OCI-LY1 (cell line): ENCODE results near the gene NKX1-1.

Experiments used
- H2AFZ ChIP-seq: fragments of 200-600 bp; sonication (generic), shearing (Covaris generic); 2 replicates; pipeline ENCODE4 v1.6.0; 2014; ENCODE audit warnings: antibody characterized with exemption, mild to moderate bottlenecking, low read length
- H3F3A ChIP-seq: fragments of 200-600 bp; sonication (generic), shearing (Covaris generic); 2 replicates; pipeline ENCODE4 v1.6.0; 2014; ENCODE audit warnings: mild to moderate bottlenecking, antibody characterized with exemption, low read length, moderate library complexity; ENCODE audit not compliant: insufficient read depth
- H3K27ac ChIP-seq: fragments of 200-600 bp; sonication (generic); 2 replicates; pipeline ENCODE4 v1.5.1; 2014; ENCODE audit warnings: low read length, mixed run types, mild to moderate bottlenecking, low read depth; ENCODE audit not compliant: poor library complexity, severe bottlenecking
- H3K27me3 ChIP-seq: fragments of 200-600 bp; sonication (generic); 2 replicates; pipeline ENCODE4 v1.6.0; 2014; ENCODE audit warnings: antibody characterized with exemption, mild to moderate bottlenecking, low read length, moderate library complexity; ENCODE audit not compliant: insufficient read depth
- H3K36me3 ChIP-seq: fragments of 200-600 bp; sonication (generic); 2 replicates; pipeline ENCODE4 v1.6.1; 2014; ENCODE audit warnings: mild to moderate bottlenecking, antibody characterized with exemption, low read length, moderate library complexity, mixed read lengths; ENCODE audit not compliant: insufficient read depth
- H3K4me1 ChIP-seq: fragments of 200-600 bp; sonication (generic); 2 replicates; pipeline ENCODE4 v1.5.1; 2014; ENCODE audit warnings: mild to moderate bottlenecking, low read length, moderate library complexity; ENCODE audit not compliant: insufficient read depth, severe bottlenecking
- H3K4me2 ChIP-seq: fragments of 200-600 bp; sonication (generic), shearing (Covaris generic); 2 replicates; pipeline ENCODE4 v1.6.1; 2014; ENCODE audit warnings: low read length
- H3K4me3 ChIP-seq: fragments of 200-600 bp; sonication (generic); 2 replicates; pipeline ENCODE4 v1.5.1; 2014; ENCODE audit warnings: low read length, low read depth, mild to moderate bottlenecking, mixed read lengths; ENCODE audit not compliant: poor library complexity, severe bottlenecking
- H3K79me2 ChIP-seq: fragments of 200-600 bp; shearing (Covaris generic); 2 replicates; pipeline ENCODE4 v1.6.1; 2016; ENCODE audit warnings: mixed run types, low read length, mixed read lengths; ENCODE audit not compliant: insufficient read depth
- H3K9ac ChIP-seq: fragments of 200-600 bp; sonication (generic), shearing (Covaris generic); 2 replicates; pipeline ENCODE4 v1.6.1; 2014; ENCODE audit warnings: mild to moderate bottlenecking, low read length, mixed read lengths
- H3K9me2 ChIP-seq: fragments of 200-600 bp; sonication (generic), shearing (Covaris generic); 2 replicates; pipeline ENCODE4 v1.6.1; 2014; ENCODE audit warnings: low read depth, mild to moderate bottlenecking, low read length, mixed read lengths
- H3K9me3 ChIP-seq: fragments of 200-600 bp; shearing (Covaris generic); 2 replicates; pipeline ENCODE4 v1.6.1; 2014; ENCODE audit warnings: low read length, mixed read lengths
- H4K20me1 ChIP-seq: fragments of 200-600 bp; sonication (generic), shearing (Covaris generic); 2 replicates; pipeline ENCODE4 v1.6.0; 2016; ENCODE audit warnings: mild to moderate bottlenecking, low read length; ENCODE audit not compliant: insufficient read depth
- EZH2 ChIP-seq: fragments of 200-600 bp; sonication (generic), shearing (Covaris generic); IDR thresholded peaks from 2 replicates; pipeline ENCODE4 v1.8.0; 2017; ENCODE audit warnings: borderline replicate concordance, mixed run types, mild to moderate bottlenecking, antibody characterized with exemption, low read length, moderate library complexity, mixed read lengths
- TF ChIP-seq, protein P1 (sequence below): fragments of 200-600 bp; sonication (generic), shearing (Covaris generic); IDR thresholded peaks from 2 replicates; pipeline ENCODE4 v1.5.1; 2017; ENCODE audit warnings: mild to moderate bottlenecking, antibody characterized with exemption, low read length, moderate library complexity, mixed read lengths

Gene NKX1-1

DNA sequence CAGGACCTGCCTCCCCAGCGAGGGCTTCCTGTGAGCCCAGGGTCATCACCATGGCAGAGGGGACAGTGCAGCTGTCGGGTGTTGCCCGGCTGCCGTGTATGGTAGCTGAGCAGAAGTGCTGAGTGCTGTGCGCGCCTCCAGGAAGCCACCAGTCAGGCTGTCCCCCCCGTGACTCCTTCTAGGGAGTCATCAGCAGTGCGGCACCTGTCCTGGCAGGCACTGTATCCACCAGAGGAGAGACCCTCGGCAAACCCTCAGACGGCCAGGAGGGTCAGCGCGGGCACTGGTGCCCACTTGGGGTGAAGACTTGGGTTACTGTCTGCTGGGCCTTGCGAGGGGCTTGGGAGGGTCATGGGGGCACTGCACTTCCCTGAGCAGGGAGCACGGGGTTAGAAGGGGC, 50.9 kb downstream of the NKX1-1 start:
- 0 out of 2 replicates have a peak, but pooled peaks cover 4% of the 10 kb centered on the region for H3K36me3 ChIP-seq
- H3K9me2 ChIP-seq, result no peaks in the 10 kb centered on the region
- H3K4me3 ChIP-seq, result no peak overlapping the region
- no peaks in the 10 kb centered on the region for H3K9me3 ChIP-seq
- H3K4me1 ChIP-seq, result peaks cover 6% of the 10 kb centered on the region
- no peaks in the 10 kb centered on the region for H3K27me3 ChIP-seq
- H3K27ac ChIP-seq, result no peak overlapping the region
- no peak overlapping the region for H3K4me2 ChIP-seq
- no peak overlapping the region for H2AFZ ChIP-seq
- H3K79me2 ChIP-seq, result no peaks in the 10 kb centered on the region
- H3F3A ChIP-seq, result no peaks in the 10 kb centered on the region
- H4K20me1 ChIP-seq, result no peaks in the 10 kb centered on the region
- TF ChIP-seq, protein P1, sequence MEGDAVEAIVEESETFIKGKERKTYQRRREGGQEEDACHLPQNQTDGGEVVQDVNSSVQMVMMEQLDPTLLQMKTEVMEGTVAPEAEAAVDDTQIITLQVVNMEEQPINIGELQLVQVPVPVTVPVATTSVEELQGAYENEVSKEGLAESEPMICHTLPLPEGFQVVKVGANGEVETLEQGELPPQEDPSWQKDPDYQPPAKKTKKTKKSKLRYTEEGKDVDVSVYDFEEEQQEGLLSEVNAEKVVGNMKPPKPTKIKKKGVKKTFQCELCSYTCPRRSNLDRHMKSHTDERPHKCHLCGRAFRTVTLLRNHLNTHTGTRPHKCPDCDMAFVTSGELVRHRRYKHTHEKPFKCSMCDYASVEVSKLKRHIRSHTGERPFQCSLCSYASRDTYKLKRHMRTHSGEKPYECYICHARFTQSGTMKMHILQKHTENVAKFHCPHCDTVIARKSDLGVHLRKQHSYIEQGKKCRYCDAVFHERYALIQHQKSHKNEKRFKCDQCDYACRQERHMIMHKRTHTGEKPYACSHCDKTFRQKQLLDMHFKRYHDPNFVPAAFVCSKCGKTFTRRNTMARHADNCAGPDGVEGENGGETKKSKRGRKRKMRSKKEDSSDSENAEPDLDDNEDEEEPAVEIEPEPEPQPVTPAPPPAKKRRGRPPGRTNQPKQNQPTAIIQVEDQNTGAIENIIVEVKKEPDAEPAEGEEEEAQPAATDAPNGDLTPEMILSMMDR, result no peak
- TF ChIP-seq EZH2, result no peak
- no peak overlapping the region for H3K9ac ChIP-seq

DNA sequence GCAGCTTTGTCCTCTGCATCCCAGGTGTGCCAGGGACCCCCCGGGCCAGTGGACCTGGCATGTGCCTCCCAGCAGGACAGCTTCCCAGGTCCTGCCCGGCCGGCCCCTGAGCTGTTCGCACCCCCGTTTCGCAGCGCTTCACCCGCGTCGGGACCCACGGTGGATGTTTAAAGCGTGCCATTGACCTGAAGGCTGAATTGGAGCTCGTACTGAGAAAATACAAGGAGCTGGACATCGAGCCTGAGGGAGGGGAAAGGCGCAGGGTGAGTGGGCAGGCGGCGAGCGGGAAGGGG, 51.3 kb downstream of the NKX1-1 start:
- H3K4me3 ChIP-seq, result no peak overlapping the region
- H3K9ac ChIP-seq, result no peak overlapping the region
- no peak overlapping the region for H3K27ac ChIP-seq
- H3F3A ChIP-seq, result no peaks in the 10 kb centered on the region
- H3K4me1 ChIP-seq, result peaks cover 6% of the 10 kb centered on the region
- H3K9me2 ChIP-seq, result no peaks in the 10 kb centered on the region
- H2AFZ ChIP-seq, result no peak overlapping the region
- H3K4me2 ChIP-seq, result no peak overlapping the region
- H3K9me3 ChIP-seq, result no peaks in the 10 kb centered on the region
- TF ChIP-seq, protein P1, result no peak
- TF ChIP-seq EZH2, result no peak
- H3K27me3 ChIP-seq, result no peaks in the 10 kb centered on the region
- H4K20me1 ChIP-seq, result no peaks in the 10 kb centered on the region
- H3K36me3 ChIP-seq, result 0 out of 2 replicates have a peak, but pooled peaks cover 4% of the 10 kb centered on the region
- no peaks in the 10 kb centered on the region for H3K79me2 ChIP-seq

- Histone ChIP-seq H3K4me1 (peaks cover 6% of the 10 kb centered on the region), H3K9me2 (no peaks in the 10 kb centered on the region), H3K4me2 (no peak overlapping the region), H3K27me3 (no peaks in the 10 kb centered on the region), H2AFZ (no peak overlapping the region), H4K20me1 (no peaks in the 10 kb centered on the region), H3K79me2 (no peaks in the 10 kb centered on the region), H3K9ac (no peak overlapping the region), H3K4me3 (no peak overlapping the region), H3K27ac (no peak overlapping the region), H3K36me3 (0 out of 2 replicates have a peak, but pooled peaks cover 4% of the 10 kb centered on the region), H3F3A (no peaks in the 10 kb centered on the region), H3K9me3 (no peaks in the 10 kb centered on the region)
- TF ChIP-seq EZH2, result no peak
- TF ChIP-seq, protein P1, result no peak
These were observed 51.9 kb downstream of the NKX1-1 start for GRCh38 chr4:1354136-1354982.
